Vagina (tissue), 2 donors: ENCODE results near the gene TRMT61A. TPM values are rescaled to one million over a fixed set of nuclear protein-coding genes. Genes with fewer than 3 reads are reported as not detected.
A peak's percentile ranks its signal among the peaks of the same experiment; 100 is the strongest.

Experiments used
- DNase-seq, 2 donors: peaks; one replicate each; pipeline ENCODE4 v3.0.0-alpha.2; 2017; ENCODE audit errors: extremely low spot score in 2 of 2
- H3K27ac ChIP-seq: fragments of 200-600 bp; sonication (generic); one replicate; pipeline ENCODE4 v1.5.1; 2019
- H3K27me3 ChIP-seq: fragments of 200-600 bp; sonication (generic); one replicate; pipeline ENCODE4 v1.5.1; 2019
- H3K36me3 ChIP-seq, 2 donors: fragments of 200-600 bp; sonication (generic); one replicate each; pipeline ENCODE4 v1.5.1; 2017 to 2019
- H3K4me1 ChIP-seq: fragments of 200-600 bp; sonication (generic); one replicate; pipeline ENCODE4 v1.5.1; 2019
- H3K4me3 ChIP-seq, 2 donors: fragments of 200-600 bp; sonication (generic); 1 replicate in 1 of 2; 2 replicates in 1 of 2; pipeline ENCODE4 v1.5.1; 2016 to 2019
- H3K9me3 ChIP-seq: fragments of 200-600 bp; sonication (generic); one replicate; pipeline ENCODE4 v1.5.1; 2019
- CTCF ChIP-seq, 3 experiments: fragments of 450-650 bp in 2 of 3; fragments of 200-600 bp in 1 of 3; sonication (generic) in 1 of 3; IDR thresholded peaks; one replicate each; pipeline ENCODE4 v1.5.1; 2017 to 2019; ENCODE audit warnings: antibody characterized with exemption in 3 of 3, mild to moderate bottlenecking in 2 of 3, moderate library complexity in 2 of 3
- POLR2A ChIP-seq, 2 donors: fragments of 450-650 bp; IDR thresholded peaks; one replicate each; pipeline ENCODE4 v1.6.1; 2017; ENCODE audit warnings: antibody characterized with exemption in 2 of 2, mild to moderate bottlenecking in 2 of 2, moderate library complexity in 2 of 2
- POLR2AphosphoS5 ChIP-seq, 2 donors: sonication (generic); formaldehyde crosslinking; IDR thresholded peaks; one replicate each; pipeline ENCODE4 v1.9.0; 2017; ENCODE audit warnings: antibody characterized with exemption in 2 of 2, mild to moderate bottlenecking in 2 of 2, low read depth in 1 of 2; ENCODE audit not compliant: insufficient read depth in 1 of 2
- intact Hi-C: fragments of 100-400 bp; cut with DNase I; formaldehyde crosslinking; loops from one replicate; pipeline ENCODE4 v1.15.1; 2023
- total RNA-seq: library from RNA; depleted of rRNA; stranded (reverse); fragments of >200 nt; gene quantifications from one replicate; pipeline ENCODE4 v1.2.3, GENCODE V29; 2016

Gene TRMT61A
- total RNA-seq, 1 donor from 2014 or later = 17.7 TPM

- intact Hi-C loops = no loop called here
- no peaks in the 10 kb centered on the region for H3K27me3 ChIP-seq
- no peak overlapping the region for H3K4me3 ChIP-seq
- H3K9me3 ChIP-seq = no peaks in the 10 kb centered on the region
- H3K36me3 ChIP-seq = peaks cover 0 to 5% of the 10 kb centered on the region in 2 donors
- peaks cover 94% of the 10 kb centered on the region for H3K4me1 ChIP-seq
- no peak for DNase-seq
- peak overlapping the region; percentile 88 for H3K27ac ChIP-seq
- TF ChIP-seq POLR2AphosphoS5 (IDR thresholded peaks at IDR 0.05; ENCODE audit: insufficient read depth in 1 of 2, low read depth in 1 of 2) (peak in 1 of 2 donors; percentile 35), CTCF (IDR thresholded peaks at IDR 0.05) (no peak)
These were observed 9.5 kb downstream of the TRMT61A start for GRCh38 chr14:103538291-103539055.

GRCh38 chr14:103539056-103539825 lies 10.2 kb downstream of the TRMT61A start:
- Histone ChIP-seq H3K4me1 (peaks cover 94% of the 10 kb centered on the region), H3K4me3 (no peak overlapping the region), H3K9me3 (no peaks in the 10 kb centered on the region), H3K27me3 (no peaks in the 10 kb centered on the region), H3K27ac (peak overlapping the region; percentile 88), H3K36me3 (peaks cover 0 to under 1% of the 10 kb centered on the region in 2 donors)
- no peak for DNase-seq
- intact Hi-C loops = no loop called here
- no peak for TF ChIP-seq CTCF (IDR thresholded peaks at IDR 0.05)
- TF ChIP-seq POLR2AphosphoS5 (IDR thresholded peaks at IDR 0.05; ENCODE audit: insufficient read depth in 1 of 2, low read depth in 1 of 2) = no peak
- no peak for TF ChIP-seq POLR2A (IDR thresholded peaks at IDR 0.05)

- peak overlapping the region; percentile 88 for H3K27ac ChIP-seq
- intact Hi-C loops = no loop called here
- H3K36me3 ChIP-seq = no peaks in the 10 kb centered on the region
- H3K27me3 ChIP-seq = no peaks in the 10 kb centered on the region
- no peak overlapping the region for H3K4me3 ChIP-seq
- TF ChIP-seq POLR2A (IDR thresholded peaks at IDR 0.05) (no peak), POLR2AphosphoS5 (IDR thresholded peaks at IDR 0.05; ENCODE audit: insufficient read depth in 1 of 2, low read depth in 1 of 2) (peak in 1 of 2 donors; percentile 1), CTCF (IDR thresholded peaks at IDR 0.05) (no peak)
- DNase-seq = no peak
- H3K4me1 ChIP-seq = peaks cover 85% of the 10 kb centered on the region
- H3K9me3 ChIP-seq = no peaks in the 10 kb centered on the region
These were observed 12.1 kb downstream of the TRMT61A start for GRCh38 chr14:103540821-103541708.

- DNase-seq = no peak
- Histone ChIP-seq H3K9me3 (no peaks in the 10 kb centered on the region), H3K27me3 (no peaks in the 10 kb centered on the region), H3K27ac (peak overlapping the region; percentile 88), H3K4me3 (no peak overlapping the region), H3K36me3 (no peaks in the 10 kb centered on the region), H3K4me1 (peaks cover 81% of the 10 kb centered on the region)
- TF ChIP-seq POLR2A (IDR thresholded peaks at IDR 0.05) = no peak
- no peak for TF ChIP-seq CTCF (IDR thresholded peaks at IDR 0.05)
- no peak for TF ChIP-seq POLR2AphosphoS5 (IDR thresholded peaks at IDR 0.05; ENCODE audit: insufficient read depth in 1 of 2, low read depth in 1 of 2)
- intact Hi-C loops = no loop called here
These were observed 13.0 kb downstream of the TRMT61A start for GRCh38 chr14:103541709-103542604.
